NCI-H345 (cell line): ENCODE data around the gene DHRS1.
A peak's percentile ranks its signal among the peaks of the same experiment; 100 is the strongest.
"Not testable (repeated sequence)": the region's sequence is repeated elsewhere in the genome, so short reads cannot be mapped to it uniquely, and the experiment has no call there.

Source experiments
- DNase-seq: peaks from one replicate; lab custom pipeline; 2025; lab: John Stamatoyannopoulos, UW

Gene DHRS1

DNA sequence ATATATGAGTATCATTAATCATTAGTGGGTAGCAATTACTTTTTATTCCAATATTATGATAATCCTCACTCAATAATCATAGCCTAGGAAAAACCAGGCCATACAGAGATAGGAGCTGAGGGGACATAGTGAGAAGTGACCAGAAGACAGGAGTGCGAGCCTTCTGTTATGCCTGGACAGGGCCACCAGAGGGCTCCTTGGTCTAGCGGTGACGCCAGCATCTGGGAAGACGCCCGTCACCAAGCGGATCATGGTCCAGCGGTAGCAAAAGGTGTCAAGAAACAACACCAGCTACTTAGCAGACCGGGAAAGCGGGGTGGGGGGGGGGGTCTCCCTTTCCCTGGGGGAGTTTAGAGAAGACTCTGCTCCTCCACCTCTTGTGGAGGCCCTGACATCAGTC is 28.3 kb upstream of the DHRS1 start:
- DNase-seq, result not testable (repeated sequence)

DNA sequence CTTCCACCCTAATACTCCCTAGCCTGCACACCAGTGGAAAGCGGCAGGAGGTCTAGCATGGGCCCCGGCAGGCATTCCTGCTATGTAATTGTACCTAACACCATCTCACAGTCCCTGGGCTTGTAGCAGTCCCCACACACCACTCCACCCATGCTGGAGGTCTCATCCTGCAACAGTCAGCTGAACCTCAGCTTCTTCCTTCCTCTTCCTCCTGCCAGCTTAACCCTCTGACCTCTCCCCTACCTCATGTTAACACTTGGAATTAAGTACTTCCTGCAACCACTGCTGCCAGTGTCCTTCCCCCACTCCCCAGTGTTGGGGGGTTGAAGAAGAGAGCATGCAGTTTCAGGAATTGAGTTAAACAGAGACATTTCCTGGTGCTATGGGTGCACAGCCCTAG is 27.7 kb upstream of the DHRS1 start:
- DNase-seq, result no peak

DNA sequence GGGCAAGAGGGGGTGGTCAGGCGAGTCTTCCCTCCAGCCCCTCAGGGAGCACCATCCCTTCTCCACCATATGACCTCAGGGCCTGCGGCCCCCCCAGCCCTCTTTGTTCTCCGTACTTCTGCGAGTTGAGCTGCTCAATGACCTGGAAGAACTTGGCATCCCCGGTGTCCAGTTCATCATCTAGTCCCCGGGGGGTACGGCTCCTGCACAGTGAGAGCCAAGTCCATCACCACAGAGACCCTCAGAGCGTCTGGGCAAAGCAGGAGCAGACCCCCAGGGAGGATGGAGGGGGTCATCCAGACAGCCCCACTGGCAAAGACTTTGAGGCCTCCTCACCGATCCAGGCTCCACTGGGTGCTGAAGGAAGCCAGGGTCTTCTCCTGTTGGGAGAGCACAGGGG is 26.4 kb upstream of the DHRS1 start:
- DNase-seq, result no peak

DNA sequence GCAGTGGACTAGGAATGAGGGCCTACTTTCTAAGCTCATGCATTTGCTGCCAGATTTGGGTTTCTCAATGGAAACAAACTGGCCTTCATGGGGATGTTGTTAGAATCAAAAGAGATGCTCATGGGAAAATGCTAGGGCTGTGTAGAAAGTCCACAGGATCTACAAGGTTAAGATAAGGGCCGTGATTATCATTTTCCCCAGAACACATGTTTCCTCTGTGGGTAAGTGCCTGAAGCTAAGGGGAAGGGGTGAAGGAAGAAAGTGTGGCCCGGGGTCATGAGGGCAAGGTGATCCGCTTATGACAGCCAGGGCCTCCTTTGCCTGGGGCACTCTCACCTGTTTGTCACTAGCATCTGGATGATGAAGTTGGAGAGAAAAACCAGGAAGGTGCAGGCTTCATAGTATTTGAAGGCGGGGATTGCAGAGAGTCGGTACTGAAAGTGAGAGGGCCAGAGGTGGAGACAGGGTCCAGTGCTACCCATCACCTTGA is 25.5 kb upstream of the DHRS1 start:
- no peak for DNase-seq

DNA sequence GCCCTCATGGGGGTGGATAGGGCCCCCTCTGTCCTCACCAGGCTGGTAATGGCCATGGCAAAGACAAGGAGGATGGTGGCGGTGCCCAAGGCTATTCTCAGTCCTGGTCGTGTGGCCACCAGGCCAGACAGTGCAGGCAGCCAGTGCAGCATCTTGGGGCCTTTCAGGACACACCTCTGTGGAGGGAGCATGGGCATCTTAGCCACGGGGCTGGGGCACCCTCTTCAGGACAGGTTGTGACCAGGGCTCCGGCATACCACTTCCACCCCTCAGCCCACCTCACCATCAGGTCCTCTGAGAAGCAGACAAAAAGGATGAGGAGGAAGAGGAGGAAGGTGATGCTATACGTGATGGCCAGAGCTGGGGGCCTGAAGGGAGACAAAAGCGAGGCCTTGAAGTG is 24.4 kb upstream of the DHRS1 start:
- no peak for DNase-seq

DNA sequence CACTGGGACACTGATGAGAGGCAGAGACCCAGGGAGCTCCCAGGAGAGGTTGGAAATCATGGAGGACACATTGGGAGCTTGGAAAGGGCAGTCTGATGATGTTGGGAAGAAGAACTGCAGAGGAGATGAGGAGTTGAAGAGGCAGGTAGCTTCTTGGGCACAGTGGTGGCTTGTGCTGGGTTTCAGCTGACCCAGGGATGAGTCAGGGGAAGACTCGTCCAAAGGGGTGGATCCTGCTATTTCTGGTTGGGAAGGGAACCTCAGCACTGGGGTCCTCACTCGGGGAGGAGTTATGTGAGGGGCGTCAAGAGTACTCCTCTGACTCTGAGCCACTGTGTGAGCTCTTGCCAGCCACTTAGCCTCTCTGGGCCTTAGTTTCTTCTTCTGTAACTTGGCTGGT is 23.8 kb upstream of the DHRS1 start:
- no peak for DNase-seq

DNA sequence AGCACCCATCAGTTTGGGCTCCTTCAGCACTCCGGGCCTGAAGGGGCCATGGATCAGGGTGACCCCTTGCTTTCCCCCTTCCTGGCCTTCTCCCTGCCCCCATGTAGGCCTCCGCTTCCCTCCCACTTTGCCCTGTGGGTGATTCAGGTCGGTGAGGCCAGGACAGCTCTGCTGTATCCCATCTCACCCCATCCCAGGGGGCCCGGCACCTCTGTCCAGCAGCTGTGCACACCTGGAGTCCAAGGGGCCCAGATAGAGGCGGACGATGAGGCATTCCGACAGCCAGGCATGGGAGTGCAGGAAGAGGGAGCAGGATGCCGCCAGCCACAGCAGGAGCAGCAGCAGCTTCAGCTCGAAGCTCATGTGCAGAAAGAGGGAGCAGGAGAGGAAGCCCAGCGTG is 23.1 kb upstream of the DHRS1 start:
- DNase-seq, result no peak

DNA sequence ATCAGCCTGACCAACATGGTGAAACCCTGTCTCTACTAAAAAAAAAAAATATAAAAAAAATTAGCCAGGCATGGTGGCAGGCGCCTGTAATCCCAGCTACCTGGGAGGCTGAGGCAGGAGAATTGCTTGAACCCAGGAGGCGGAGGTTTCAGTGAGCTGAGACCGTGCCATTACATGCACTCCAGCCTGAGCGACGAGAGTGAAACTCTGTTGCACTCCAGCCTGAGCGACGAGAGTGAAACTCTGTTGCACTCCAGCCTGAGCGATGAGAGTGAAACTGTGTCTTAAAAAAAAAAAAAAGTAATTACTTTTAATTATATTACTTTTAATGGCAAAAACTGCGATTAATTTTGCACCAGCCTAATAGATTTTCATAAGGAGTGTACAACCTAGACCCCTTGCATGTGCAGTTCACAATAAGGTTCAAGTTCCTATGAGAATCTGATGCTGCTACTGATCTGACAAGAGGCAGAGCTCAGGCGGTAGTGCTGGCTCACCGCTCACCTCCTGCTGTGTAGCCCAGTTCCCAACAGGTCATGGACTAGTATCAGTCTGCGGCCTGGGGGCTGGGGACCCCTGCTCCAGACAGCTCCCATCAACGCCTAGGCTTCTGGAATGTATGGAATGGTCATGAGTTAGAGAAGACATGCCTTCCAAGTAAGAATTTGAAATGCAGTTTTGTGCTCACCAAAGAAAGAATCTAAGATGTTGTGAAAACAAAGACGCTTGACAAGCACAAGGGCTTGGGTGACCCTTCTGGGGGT is 21.8 kb upstream of the DHRS1 start:
- DNase-seq, result no peak

DNA sequence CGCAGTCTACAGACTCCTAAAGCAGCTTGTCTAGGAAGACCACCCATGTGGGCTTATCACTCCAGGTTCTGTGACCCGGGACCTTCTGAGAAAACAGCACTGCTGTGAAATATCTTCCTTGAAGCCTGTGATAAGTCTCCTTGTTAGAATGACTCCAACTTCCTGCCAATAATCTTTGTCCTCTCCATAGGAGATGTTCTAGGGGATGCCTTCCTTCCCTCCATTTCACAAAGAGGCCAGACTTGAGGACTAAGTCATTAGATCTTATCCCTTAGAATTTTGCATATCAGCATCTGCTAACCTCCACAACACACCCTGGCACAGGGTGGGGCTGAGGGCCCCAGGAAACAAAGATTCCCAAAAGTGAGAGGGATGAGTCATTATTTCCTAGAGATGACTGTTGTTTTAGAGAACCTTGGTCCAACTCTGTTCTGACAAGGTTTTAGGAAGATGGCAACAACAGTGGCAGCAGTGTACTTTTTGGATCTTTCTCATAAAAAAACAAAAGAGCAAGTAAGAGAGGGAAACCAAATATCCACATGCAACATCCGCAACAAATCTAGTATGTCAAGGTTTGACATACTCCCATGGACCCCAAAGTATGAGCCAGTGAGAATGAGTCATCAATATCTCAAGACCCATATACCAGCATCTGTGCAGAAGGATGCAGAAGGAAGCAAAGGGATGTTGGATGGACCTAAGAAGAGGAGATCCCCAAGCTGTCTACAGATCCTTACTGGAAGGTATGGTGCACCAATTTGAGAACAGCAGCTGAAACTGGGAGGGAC is 17.8 kb upstream of the DHRS1 start:
- DNase-seq, result no peak

DNA sequence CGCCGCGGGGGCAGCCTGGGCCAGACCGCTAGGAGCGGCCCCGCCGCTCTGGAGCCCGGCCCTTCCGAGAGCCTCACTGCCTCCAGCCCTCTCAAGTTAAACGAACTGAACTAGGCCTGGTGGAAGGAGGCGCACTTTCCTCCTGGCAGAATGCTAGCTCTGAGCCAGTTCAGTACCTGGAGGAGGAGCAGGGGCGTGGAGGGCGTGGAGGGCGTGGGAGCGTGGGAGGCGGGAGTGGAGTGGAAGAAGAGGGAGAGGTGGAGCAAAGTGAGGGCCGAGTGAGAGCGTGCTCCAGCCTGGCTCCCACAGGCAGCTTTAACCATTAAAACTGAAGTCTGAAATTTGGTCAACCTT is 17.0 kb upstream of the DHRS1 start:
- peak; percentile 33 for DNase-seq

DNA sequence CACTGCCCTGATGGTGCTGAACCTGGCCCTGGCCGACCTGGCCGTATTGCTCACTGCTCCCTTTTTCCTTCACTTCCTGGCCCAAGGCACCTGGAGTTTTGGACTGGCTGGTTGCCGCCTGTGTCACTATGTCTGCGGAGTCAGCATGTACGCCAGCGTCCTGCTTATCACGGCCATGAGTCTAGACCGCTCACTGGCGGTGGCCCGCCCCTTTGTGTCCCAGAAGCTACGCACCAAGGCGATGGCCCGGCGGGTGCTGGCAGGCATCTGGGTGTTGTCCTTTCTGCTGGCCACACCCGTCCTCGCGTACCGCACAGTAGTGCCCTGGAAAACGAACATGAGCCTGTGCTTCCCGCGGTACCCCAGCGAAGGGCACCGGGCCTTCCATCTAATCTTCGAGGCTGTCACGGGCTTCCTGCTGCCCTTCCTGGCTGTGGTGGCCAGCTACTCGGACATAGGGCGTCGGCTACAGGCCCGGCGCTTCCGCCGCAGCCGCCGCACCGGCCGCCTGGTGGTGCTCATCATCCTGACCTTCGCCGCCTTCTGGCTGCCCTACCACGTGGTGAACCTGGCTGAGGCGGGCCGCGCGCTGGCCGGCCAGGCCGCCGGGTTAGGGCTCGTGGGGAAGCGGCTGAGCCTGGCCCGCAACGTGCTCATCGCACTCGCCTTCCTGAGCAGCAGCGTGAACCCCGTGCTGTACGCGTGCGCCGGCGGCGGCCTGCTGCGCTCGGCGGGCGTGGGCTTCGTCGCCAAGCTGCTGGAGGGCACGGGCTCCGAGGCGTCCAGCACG is 16.4 kb upstream of the DHRS1 start:
- peak; percentile 33 for DNase-seq

DNA sequence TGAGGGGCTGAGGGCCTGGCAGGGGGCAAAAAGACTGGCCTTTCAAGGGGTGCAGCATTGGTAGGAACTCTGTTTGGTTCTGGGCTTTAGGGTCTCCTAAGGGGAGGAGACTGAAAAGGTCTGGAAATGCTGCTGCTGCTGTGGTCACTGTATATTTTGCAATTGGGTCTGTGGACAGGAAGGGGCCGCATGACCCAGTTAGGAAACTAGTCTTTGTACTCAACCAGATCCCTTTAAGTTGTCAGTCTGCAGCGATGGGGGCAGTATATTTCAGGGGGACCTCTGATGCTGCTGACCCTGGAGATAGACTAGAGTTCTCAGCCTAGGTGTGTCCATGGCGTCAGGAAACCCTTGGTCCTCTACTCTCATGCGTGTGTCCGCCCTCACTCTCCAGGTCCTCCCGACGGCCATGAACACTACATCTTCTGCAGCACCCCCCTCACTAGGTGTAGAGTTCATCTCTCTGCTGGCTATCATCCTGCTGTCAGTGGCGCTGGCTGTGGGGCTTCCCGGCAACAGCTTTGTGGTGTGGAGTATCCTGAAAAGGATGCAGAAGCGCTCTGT is 15.7 kb upstream of the DHRS1 start:
- DNase-seq, result no peak

DNA sequence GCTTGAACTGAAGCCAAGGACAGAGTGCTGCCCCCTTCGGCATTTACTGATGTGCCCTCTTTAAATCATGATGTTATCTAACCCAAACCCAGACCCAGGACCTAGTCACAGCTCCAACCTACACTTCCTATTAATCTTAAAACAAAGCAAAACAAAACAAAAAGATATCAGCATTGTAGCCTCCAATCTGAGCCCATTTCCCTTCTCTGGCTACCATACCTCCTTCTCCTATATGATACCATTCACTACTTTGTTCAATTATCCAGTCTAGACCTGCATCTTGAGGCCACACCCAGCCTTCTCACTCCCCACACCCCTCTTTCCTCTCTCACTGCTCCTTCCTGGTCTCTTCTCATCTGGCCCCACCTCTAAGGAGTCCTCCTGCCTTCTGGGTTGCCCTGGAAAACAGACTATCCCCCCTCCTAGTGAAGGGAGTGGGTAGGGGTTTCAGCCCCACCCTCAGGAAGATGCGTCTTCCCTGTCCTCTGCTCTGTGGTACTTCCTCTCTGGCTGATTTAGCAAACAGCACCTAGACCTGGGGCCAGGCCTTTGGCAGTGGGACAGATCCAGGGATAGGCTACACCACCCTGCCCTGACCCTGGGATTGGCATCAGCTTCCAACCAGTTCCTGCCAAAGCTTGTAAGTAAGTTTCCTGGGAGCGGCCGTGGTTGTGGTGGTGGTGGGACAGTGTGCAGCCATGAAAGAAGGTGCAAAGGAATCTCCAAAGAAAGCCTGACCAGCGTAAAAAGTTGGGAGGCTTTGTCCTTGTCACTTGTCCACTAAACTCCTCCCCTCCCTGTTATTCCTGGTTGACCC is 15.0 kb upstream of the DHRS1 start:
- DNase-seq, result no peak

DNA sequence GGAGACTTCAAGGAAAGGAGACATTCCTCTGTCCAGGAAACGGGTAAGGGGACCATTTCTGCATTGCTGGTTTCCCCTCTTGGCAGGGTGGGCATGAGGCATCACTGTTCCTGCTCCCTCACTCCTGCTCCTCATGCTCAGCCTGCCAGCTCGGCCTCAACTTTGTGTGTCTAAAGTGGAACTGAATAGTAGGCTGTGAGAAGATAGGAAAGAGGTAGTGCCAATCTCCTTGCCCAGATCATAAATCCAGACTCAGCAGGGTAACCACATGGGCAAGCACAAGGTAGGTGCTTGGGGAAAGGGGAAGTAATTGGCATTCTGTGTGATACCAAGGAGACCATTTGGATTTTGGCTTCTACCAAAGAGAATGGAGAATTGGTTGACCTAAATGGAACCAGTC is 14.3 kb upstream of the DHRS1 start:
- no peak for DNase-seq

DNA sequence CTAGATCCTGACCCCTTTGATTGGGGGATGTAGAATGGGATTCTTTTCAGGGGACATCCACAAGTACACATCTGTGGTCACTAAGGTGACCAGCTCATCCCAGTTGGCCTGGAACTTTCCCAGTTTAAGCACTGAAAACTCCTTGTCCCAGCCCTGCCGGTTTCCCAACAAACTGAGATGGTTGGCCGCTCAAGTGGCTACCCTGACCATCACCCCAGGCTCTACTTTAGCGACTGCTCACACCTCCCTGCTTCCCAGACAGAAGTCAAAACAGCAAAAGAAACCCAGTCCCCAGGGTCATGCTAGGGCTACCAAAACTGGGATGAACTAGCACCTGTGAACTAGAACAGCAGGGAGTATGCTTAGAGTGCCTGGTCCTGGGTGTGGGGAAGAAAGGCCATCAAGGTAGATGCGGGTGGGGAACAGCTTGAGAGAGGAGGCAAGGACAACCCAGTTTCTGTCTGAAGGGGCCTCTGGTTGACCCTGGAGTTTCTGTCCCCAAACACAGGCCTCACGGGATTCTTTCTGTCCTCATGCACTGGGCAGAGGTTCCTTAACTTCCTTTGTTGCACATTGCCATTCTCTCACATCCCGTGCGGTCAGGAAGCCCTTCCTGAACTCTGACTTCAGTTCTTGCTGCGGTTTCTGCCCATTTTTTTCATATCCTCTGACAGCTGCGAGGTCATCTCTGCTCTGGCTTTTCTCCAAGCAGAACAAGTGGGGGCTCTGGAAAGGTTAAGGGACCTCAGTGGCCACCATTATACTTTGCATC is 13.3 kb upstream of the DHRS1 start:
- DNase-seq, result no peak

DNA sequence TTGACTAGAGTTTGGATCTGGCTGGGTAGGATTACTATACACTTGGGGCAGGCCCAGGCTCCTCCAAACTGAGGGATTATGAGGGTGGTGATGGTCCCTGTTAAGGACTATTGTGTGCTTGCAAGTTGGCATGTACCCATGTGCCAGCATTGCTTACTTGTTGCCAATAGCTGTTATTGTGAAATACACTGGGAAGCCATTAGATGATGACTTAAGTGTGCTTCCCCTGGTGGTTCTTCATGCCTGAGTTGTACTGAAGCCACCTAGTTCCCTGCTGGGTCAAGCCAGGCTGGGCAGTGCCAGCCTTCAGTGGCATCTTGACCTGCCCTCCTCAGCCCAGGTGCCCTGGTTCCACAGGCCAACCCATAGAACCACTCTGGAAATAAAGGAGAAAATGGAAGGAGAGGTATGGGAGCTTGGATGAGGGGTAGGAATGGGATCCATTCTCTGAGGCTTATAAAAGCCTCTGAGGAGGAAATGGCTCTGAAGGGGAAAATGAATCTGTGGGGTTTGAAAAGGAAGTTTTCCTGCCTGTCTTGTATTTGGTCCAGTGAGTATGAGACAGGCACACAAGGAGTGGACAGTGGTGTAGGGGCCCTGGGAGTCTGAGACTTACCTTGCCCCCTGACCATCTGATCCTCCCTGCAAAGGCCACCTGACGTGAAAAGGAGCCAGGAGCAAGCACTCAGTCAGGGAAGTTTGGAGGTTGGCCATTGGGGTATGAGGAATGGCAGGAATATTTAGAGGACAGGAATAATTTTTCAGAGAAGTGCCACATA is 12.4 kb upstream of the DHRS1 start:
- no peak for DNase-seq

DNA sequence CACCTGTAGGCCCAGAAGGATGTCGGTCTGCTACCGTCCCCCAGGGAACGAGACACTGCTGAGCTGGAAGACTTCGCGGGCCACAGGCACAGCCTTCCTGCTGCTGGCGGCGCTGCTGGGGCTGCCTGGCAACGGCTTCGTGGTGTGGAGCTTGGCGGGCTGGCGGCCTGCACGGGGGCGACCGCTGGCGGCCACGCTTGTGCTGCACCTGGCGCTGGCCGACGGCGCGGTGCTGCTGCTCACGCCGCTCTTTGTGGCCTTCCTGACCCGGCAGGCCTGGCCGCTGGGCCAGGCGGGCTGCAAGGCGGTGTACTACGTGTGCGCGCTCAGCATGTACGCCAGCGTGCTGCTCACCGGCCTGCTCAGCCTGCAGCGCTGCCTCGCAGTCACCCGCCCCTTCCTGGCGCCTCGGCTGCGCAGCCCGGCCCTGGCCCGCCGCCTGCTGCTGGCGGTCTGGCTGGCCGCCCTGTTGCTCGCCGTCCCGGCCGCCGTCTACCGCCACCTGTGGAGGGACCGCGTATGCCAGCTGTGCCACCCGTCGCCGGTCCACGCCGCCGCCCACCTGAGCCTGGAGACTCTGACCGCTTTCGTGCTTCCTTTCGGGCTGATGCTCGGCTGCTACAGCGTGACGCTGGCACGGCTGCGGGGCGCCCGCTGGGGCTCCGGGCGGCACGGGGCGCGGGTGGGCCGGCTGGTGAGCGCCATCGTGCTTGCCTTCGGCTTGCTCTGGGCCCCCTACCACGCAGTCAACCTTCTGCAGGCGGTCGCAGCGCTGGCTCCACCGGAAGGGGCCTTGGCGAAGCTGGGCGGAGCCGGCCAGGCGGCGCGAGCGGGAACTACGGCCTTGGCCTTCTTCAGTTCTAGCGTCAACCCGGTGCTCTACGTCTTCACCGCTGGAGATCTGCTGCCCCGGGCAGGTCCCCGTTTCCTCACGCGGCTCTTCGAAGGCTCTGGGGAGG is 11.3 kb upstream of the DHRS1 start, which contains the start of gene LTB4R:
Gene LTB4R, plus strand, starts transcription at position 857 of the 959 bp plus-strand sequence. CDS start 4,150 bp downstream, outside the sequence.
- no peak for DNase-seq

DNA sequence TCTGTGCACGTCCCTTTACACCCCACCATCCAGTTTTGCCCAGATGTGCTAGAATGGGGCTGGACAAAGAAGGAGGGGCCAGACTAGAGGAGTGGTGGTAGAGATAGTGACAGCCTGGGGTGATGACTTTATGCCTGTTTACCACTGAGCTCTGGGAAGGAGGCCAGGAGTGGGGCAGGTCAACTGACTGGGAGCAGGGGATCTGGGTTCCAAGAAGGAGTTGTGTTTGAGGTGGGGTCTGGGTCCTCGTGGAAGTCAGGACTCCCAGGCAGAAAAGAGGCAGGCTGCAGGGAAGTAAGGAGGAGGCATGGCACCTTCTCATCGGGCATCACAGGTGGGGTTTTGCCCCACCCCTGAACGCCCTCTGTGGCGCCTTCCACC is 10.7 kb upstream of the DHRS1 start:
- no peak for DNase-seq
